HG03575 (cell line): Measurements from ENCODE around the gene CACNA1S.

Source experiments
- ATAC-seq: cut with Tn5 transposase; IDR thresholded peaks from one replicate; pipeline ENCODE4 v1.9.1; 2021; ENCODE audit not compliant: unreplicated experiment, insufficient number of reproducible peaks, low FRiP score; ENCODE audit errors: extremely low read depth

Gene CACNA1S

DNA sequence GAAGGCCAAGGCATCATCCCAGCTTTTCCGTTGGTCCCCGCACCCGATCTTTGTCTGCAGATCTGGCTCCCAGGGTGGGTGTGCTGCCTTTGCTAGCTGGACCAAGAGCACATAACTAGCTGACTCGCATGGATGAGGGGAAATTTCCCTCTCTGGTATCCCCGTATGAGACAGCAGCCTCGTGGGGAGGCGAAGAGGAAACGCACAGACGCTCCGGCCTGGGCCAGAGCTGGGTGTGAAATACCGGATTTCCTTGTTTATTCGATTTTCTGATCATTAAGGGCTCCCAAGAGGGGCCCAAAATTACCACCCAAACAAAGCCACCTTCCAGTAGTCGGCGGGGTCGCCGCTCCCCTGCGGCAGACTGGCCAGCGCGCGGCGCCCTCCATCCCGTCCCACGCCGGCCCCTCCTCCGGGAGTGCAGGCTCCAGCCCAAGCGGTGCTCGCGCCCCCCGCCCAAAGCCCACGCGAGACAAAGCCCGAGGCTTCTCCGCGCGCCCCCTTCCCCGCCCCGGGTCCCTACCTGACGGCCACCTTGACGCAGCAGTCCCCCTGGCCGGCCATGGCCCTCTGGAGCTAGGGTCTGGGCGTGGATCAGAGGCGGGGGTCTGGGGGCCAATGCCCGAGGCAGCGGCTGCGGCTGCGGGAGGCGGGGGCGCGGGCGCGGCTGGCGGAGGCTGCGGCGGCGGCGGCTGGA is 89.3 kb downstream of the CACNA1S start:
- no peak for ATAC-seq

DNA sequence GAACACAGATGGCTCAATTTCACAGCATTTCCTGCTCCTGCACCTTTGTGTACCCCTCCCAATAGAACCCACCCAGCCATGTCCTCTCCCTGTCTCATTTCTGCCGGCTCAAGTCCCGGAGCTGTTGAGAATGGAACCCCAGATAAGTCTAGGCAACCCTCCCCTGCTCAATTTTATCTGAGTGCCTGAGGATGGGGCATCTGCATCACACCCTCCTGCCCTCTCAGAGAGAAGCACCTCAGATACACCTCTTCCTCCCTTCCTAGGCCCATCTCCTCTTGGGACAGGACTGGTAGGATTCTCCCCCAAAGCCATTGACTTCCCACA is 89.8 kb downstream of the CACNA1S start:
- no peak for ATAC-seq

DNA sequence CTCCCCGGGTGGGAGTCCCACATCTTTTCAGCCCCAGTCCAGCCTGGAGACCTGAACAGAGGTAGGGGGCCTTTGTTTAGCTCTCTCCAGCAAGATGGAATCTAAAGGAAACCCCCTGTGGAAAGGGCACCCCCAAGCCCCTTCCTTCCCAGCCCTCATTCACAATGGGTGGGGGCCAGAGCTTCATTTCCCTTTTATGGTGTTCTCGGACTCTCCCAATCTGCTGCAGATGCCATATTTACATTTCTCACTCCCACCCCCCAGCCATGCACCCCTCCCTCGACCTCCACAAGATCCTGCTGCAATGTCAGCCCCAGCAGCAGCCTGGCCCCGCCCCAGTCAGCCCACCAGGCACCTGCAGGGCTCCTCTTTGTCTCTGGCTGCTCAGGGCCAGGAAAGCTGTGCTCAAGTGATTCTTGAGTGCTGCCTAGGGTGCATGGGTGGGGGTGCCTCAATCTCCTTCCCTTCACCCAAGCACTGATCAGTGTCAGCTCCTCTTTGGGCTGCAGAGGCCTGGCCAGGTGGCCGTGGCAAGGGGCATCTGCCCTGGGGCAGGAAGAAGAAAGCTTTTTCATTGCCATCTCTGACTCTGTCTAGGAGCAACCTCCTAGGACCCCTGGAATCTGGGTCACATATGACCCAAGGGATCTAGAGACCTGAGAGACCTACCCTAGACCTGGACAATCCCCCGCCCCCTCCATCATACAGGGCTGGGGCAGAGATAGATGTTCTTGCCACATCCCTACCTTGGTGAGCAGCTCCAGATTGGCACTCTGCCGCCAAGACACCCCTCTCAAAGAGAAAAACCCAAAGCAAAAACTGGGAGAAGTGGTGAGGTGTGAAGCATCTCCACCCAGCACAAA is 90.4 kb downstream of the CACNA1S start:
- no peak for ATAC-seq

DNA sequence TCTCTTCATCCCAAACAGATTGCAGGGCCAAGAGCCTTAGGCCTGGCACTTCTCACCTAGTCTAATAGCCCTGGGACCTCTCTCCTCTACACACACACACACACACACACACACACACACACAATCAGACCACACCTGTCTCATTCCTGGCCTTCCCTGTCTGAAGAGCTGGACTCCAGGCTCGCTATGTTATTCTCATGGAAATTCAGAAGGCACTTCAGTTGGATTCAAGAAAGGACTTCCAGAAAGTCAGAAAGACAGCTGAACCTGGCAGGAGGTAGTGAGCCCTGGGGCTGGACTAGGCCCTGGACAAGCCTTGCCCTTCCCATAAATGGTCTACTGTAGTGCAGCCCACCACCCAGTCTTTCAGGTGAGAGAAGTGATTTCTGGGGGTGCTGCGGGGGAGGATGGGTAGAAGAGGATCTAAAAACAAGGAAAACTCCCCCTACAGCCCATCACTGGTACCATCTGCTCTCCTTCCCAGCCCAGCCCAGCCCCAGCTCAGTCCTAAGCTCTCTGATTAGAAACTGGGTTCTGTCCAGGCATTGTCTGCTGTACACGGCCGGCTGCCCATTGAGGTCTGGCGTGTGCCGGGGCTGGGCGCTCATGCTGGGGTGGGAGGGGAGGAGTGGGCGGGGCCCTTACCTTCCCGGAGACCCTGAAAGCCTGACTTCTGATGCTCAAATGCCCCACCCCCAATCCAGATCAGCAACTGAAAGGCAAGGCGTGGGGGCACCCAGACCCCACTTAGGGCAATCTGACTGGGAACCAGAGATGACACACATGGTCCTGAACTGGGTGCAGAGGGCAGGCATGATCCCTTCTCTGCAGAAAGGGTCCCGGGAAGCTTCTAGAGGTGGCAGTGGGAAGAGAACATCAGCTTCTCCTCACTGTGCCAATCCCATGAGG is 91.3 kb downstream of the CACNA1S start:
- ATAC-seq = no peak

DNA sequence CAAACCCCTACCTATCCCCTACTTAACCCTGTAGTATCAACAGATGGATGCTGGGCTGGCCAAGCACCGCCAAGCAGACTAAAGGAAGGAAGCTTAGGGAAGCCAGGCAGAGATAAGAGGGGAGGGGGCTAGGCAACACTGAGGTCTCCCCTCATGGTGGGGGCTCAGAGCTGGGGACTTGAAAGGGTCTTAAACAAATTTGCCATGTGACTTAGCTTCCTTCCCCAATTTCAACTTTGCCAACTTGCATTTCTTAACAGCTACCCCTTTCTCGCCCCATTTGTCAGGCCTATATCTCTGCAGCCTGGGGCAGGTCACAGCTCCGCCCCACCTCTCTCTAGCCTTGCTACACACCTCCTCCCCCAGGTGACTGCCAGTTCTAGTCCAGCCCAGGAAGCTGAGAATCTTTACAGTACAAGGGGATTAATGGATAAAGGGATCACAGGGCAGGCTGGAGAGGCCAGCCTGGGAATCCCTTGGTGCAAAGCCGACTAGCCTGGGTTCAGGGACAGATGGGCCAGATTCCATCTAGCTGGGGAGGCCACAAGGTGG is 92.1 kb downstream of the CACNA1S start:
- no peak for ATAC-seq

DNA sequence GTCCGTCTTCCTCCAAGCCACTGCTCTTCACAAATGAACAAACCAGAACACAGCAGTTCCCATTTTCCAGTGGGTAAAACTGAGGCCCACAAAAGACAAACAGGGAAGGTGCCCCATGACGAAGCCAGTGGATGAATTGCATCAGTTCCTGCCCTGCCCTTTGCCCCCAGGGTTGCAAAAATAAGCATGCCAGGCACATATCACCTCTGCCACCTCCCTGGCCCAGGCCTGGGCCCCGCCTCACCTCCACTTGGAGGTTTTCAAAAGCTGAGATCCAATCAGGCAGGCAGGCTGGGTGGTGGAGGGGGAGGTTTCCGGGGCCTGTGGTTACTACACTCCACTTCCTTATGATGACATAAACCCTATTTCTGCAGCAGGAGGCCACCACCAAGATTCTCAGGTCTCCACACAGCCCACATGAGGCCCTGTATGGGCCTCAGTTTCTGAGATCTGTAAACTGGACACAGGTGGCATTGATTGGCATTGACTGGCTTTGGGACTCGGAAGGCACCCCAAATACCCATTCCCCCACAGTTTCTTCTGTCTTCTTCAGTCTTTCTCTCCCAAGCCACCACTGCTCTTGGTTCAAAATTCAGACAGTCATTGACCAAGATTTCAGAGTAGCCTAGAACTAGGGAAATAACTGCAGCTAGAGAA is 92.8 kb downstream of the CACNA1S start:
- ATAC-seq = no peak

DNA sequence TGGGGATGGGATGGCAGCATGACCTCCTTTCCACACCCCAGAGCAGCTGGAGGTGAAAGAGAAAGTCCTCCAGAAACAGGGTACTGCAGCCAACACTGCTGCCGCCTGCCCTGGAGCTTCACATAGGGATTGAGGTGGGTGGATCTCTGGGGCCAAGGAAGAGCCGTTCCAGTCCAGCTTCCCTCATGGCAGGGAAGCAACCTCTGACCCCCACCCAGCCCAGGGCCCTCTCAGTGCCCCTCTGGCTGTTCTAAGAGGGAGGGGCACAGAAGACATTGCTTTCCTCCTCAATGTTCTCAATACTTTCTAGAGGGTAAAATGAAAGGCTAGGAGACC is 94.4 kb downstream of the CACNA1S start:
- ATAC-seq = no peak

DNA sequence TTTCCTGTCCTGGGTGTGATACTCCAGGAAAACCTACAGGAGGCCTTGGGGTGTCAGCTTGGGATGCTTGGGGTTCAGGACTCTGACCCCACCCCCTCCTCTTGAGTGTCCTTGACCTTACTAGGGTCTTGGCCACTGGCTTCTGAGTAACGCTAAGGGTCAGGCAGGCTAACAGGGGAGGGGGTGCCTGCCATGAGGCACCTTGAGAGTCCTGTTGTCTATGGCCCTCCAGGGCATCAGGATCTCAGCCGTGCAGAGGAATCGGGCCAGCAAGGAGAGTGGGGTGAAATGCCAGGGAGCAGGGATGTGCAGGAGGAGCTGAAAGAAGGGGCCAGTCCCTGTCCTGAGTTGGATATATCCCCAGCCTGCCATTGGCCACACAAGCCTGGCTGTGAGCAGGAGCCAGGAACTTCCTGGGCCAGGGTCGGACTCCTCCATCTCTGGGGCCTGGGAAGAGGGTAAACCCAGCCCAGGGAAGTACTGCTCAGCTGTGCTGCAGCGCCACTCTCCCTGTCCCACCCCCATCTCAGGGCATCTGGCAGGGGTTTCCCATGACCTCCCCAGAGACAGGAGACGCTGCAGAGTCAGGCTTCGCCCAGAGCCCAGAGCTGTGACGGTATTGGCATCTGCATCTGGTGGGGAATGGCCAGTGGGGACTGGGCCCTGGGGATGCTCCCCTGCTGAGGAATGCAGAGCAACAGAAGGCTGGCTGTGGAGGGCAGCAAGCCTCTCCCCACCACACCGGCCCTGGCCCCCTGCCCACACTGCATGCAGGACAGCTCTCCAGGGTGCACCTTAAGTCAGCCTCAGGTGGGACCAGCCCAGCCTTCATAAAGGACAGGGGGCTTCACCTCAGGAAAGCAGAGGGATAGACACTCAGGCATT is 95.0 kb downstream of the CACNA1S start:
- no peak for ATAC-seq

DNA sequence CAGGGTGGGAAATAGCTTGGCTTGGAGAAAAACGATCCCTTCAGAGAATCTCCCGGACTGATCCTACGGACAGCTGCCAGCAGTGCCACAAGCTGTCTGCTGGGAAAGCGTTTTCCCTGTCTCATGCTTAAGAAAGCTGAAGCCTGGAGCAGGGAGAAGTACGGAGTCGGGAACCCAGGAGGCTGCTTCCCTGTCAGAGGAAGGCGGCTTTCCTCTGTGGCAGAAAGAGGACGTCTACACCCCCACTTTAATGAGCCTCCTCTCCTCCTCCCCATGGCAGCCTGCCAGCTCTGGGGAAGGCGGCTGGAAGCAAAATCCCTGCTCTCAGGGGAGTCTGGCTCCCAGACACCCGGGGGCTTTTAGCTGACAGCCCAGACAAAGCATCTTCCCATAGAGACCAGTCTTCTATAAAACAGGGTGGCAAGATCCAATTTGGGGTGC is 96.0 kb downstream of the CACNA1S start:
- ATAC-seq = no peak

DNA sequence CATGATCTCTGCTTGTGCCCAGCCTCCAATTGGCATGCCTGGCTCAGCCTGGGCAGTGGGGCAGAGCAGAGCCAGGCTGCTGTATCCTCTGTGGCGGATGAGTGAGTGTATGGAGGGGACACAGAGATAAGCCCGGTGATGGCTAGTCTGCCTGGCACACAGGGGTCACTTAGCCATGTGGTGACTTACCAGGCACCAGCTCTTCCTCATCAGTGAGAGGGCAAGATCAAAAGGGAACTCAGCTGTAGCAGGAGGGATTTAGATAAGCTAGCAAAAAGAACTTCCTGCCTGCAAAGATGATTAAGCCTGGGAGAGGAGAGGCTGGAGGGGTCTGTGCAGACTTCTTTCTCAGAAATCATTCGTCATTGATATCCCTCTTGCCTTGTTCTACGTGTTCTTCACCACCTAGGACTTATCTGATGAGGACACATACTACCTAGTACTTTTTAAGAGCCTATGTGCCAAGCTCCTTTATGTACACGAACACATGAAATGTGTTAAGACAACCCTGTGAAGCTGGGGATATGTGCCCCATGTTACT is 96.6 kb downstream of the CACNA1S start:
- ATAC-seq = no peak

DNA sequence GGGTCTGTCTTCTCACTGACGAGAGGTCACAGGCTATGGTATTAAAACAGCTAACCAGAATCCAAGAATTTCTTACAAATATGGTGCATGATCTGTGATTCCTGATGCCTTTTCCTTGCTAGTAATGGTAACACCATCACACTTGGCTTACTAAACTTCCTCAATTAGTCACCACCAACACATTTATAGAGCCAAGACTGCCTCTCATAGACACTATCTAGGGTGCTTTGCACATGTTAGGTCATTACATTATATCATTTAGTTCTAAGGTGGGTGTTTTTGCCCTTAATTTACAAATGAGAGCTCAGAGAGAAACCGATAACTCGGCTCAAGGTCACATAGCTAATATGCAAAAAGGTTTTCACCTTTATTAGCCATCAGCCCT is 97.4 kb downstream of the CACNA1S start:
- no peak for ATAC-seq

DNA sequence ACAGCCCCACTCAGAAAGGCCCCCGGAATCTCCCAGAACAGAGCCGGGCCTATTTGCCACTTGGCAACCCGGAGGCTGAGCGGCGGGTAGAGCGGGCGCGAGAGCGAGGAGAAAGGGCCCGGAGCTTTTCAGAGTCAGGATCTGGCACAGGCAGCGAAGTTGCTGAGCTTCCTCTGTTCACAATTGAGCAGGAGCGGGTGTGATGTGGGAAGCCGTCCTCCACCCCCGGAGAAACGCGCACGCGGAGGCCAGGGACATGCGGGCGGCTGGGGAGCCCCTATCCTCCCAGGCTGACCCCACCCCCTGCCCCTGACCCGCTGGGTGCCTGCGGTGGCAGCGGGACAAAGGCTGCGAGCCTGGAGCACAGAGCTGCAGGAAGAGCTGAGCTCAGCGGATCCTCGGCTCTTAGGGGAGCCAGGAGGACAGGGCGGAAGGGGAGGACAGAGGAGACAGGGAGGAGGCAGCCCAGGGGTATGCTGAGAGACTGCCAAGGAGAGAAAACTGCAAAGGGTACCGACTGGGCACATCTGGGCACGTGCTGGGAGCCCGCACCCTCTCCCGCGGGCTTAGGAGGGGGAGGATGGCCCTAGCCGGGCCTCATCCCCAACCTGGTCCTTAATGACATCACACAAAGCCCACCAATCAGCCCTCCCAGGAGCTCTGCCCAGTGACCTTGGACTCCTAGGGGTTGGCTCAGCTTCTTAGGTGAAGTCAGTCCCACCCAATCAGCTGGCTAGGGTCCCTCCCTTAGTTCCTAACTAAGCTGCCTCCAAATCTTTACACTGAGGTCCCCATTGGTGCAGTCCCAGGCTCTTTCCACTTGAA is 98.0 kb downstream of the CACNA1S start:
- ATAC-seq = no peak

DNA sequence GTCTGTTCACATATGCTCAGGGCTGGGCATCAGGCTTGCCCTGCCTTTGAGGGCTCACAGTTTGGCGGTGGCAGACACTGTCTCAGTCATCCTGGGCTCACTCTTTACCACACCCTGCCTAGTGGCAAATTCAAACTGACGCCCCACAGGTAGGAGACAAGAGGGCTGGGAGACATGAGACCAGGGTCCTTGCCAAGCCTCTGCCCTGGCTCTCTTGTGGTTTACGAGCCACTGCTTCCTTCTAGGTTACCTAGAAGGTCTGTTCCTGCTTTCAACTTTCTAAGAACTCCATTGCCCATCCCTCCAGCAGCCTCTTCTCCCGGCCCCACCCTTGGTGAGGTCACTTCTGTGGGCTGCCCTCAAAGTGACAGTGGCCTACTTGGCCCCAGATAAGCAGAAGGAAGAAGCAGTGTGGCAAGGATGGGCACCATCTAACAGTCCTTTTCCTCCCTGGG is 99.2 kb downstream of the CACNA1S start:
- ATAC-seq = no peak

DNA sequence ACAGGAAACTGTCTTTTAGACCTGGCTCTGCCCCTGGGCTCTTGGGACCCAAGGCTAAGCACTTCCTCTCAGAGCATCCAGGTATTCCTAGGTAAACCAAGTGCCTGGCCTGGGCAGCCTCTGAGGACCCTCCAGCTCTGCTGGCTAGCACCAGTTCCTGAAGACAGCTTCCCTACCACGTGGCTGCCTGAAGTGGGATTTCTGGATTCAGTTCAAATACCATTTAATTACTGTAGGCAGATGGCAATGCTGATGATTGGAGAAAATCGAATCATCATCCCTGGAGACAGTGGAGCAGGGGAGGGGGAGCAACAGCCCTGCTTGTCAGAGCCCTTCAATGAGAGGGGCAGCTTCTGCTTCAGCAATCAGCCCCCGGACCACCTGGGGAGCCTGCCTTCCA is 100.6 kb downstream of the CACNA1S start:
- no peak for ATAC-seq

DNA sequence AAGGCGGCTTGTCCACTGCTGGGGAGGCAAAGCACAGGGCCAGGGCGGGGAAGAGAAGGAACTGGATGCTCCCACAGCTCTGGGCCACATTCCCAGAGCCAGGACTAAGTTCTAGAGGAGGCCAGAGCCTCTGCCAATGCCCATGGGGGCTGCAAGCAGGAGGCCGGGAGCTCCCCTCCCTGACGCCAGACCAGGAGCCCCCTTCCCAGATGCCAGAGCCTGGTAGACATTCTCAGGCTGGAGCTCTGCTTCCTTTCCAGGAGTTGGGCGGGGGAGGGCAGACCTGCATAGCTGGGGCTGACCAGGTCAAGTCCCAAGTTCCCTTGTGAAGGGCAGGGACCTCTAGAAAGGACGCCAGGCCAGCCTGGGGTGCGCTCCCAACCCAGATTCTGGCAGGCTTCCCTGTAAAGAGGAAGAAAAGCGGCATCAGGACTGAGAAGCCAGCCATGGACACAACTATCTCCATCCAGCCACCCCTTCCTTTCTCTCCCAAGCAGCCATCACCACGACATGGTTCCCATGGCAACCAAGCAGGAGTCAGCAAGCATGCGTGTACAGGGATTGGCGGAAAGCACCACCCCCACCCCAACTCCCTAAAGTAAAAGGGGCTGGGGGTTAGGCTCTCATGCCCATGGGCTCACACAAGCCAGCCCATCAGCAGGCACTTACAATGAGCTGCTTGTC is 102.1 kb downstream of the CACNA1S start:
- no peak for ATAC-seq

DNA sequence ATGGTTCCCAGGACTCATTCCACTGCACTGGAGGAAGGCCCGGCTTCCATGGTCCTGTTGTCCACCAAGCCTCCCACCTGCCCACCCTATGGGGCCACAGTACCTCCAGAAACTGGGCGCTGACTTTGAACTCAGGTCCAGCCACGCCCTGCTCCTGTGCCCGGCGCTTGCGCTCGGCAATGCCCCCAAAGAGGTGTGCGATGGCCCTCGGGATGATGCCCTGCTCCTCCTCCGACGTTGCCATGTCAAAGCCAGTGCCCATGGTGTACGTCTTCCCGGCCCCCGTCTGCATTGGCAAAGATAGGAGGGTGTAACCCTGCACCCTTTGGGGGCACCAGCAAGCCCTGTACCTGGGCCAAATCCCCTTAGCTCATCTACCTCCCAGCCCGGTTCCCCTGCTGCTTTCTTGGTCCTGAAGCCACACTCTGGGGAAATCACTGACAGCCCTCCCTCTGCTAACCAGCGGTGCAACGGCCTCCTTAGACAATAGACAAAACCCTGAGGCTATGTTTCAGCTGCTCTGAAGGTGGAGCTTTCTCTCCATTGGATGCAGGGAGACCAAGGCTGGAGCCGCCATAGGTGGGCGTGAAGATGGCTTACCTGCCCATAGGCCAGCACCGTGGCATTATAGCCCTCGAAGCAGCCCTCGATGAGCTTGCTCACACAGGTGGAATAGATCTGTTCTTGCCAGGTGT is 103.4 kb downstream of the CACNA1S start:
- no peak for ATAC-seq
